ENCODE measurements around the gene MARF1. TPM values are rescaled to one million over a fixed set of nuclear protein-coding genes. Genes with fewer than 3 reads are reported as not detected.
"Not testable (repeated sequence)": the region's sequence is repeated elsewhere in the genome, so short reads cannot be mapped to it uniquely, and the experiment has no call there.

MARF1 gene
- total and polyA plus RNA-seq, 5 experiments from 2014 or later, result 10.9 to 256 (median 18.2) TPM

- POLR2A ChIA-PET, result interaction anchor here (0.6 to 3.1 kb wide), 7 partner anchors 9 to 42 kb away, joined by 3 to 15 read pairs (median 3); partner anchors contain the start of gene MARF1
- Mint-ChIP-seq H3K9me3 (no peaks in the 10 kb centered on the region), H3K36me3 (peaks cover 5 to 35% (median 8%) of the 10 kb centered on the region in 3 donors), H3K27me3 (peaks cover 0 to 2% (median 0%) of the 10 kb centered on the region in 5 donors), H3K4me3 (peak overlapping the region; percentile 65 to 100 (median 98)), H3K4me1 (peaks cover 16 to 64% (median 53%) of the 10 kb centered on the region in 4 donors), H3K27ac (peak overlapping the region; percentile 55 to 98 (median 76))
- ATAC-seq (no peak), DNase-seq (no peak)
These were observed 9.5 kb upstream of the MARF1 start for GRCh38 chr16:15652293-15653001.

DNA sequence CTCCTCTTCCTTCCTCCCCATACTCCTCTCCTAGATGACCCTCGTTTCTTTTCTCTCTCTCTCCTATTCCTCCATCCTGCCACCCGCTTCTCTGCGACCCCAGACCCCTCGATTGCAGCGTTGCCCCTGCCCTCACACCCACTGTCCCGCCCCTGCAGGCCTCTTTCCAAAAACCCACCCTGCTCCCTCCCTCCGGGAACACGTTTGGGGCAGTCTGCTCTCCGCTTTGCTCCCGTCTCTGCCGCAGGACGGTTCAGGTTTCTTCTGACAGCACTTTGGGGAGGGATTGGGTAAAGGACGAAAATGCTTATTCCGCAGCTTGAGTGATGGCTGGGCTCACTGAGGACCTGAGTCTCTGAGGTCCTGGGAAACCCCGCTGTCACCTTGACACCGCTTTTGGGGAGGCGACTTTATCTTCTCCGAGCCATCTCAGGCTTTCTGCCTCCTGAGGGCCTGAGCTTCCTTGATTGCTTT is 7.8 kb upstream of the MARF1 start:
- DNase-seq (peak in 8 of 10 donors; percentile 18 to 48 (median 30)), ATAC-seq (peak; percentile 36 to 56)
- Mint-ChIP-seq H3K4me3 (peak overlapping the region; percentile 98 to 100 (median 99)), H3K27ac (peak overlapping the region; percentile 97 to 100 (median 98)), H3K4me1 (peaks cover 10 to 51% (median 39%) of the 10 kb centered on the region in 4 donors), H3K9me3 (no peaks in the 10 kb centered on the region), H3K36me3 (peaks cover 5 to 22% (median 8%) of the 10 kb centered on the region in 3 donors), H3K27me3 (peaks cover 0 to 2% (median 0%) of the 10 kb centered on the region in 5 donors)
- POLR2A ChIA-PET, result interaction anchor here (0.6 to 2.7 kb wide), 6 partner anchors 9 to 31 kb away, joined by 3 to 18 read pairs (median 8); partner anchors contain the start of gene MARF1

DNA sequence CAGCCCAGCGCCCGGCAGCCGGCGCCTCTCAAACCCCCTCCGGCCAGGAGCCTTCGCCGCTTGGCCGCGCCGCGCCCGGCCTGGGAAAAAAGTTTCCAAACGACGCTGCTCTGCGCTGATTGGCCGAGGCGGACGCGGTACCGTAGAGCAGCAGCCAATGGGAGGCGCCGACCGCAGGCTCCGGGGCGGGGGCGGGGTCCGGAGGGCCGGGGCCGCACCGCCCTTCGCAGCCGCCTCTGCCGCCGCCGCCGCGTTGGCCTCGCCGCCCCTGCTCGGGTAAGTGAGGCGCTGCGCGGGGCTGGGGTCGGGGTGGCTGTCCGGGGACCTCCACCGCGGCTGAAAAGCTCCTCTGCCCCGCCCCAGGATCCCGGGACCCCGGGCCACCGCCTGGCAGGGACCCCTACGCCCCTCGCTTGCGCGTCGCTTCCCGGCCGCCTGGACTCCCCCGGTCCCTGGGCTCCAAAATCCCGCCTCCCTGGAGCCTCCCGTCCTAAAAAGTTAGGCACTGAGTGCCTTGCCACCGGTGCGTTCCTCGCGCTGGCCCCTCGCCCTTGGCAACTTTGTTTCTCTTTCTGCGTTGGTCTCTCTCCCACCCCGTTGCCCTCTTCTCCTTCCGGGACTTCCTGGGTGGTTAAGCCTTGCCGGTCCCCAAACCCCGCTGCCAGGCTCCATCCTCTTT is 7.2 kb upstream of the MARF1 start, which contains the start of gene NDE1:
TSS of gene NDE1 (plus strand) at position 227 of the 679 bp plus-strand sequence. CDS start 14,534 bp downstream, outside the sequence.
- ATAC-seq (peak; percentile 96), DNase-seq (peak; percentile 64 to 91 (median 79))
- POLR2A ChIA-PET, result interaction anchor here (1.0 to 2.7 kb wide), 5 partner anchors 8 to 32 kb away, joined by 3 to 18 read pairs (median 12); partner anchors contain the start of gene MARF1
- peaks cover 0 to 2% (median 0%) of the 10 kb centered on the region in 5 donors for H3K27me3 Mint-ChIP-seq
- peak within 1 kb of the TSS; percentile 97 to 100 (median 98) for H3K27ac Mint-ChIP-seq
- peaks cover 10 to 50% (median 39%) of the 10 kb centered on the region in 4 donors for H3K4me1 Mint-ChIP-seq
- peak within 1 kb of the TSS; percentile 98 to 100 (median 99) for H3K4me3 Mint-ChIP-seq
- H3K36me3 Mint-ChIP-seq, result peaks cover 5 to 19% (median 8%) of the 10 kb centered on the region in 3 donors
- H3K9me3 Mint-ChIP-seq, result no peaks in the 10 kb centered on the region

- DNase-seq (no peak), ATAC-seq (no peak)
- Mint-ChIP-seq H3K4me3 (peak overlapping the region; percentile 78 to 100 (median 92)), H3K36me3 (peaks cover 5 to 18% (median 8%) of the 10 kb centered on the region in 3 donors), H3K9me3 (no peaks in the 10 kb centered on the region), H3K4me1 (peaks cover 10 to 45% (median 39%) of the 10 kb centered on the region in 4 donors), H3K27me3 (peaks cover 0 to 2% (median 0%) of the 10 kb centered on the region in 5 donors), H3K27ac (peak overlapping the region in 9 of 10 donors; percentile 77 to 97 (median 94))
- POLR2A ChIA-PET, result interaction anchor here (1.8 to 2.7 kb wide), 3 partner anchors 8 to 23 kb away, joined by 12 to 18 read pairs (median 16); partner anchors contain the start of gene MARF1
These were observed 6.7 kb upstream of the MARF1 start for GRCh38 chr16:15649727-15650018.

DNA sequence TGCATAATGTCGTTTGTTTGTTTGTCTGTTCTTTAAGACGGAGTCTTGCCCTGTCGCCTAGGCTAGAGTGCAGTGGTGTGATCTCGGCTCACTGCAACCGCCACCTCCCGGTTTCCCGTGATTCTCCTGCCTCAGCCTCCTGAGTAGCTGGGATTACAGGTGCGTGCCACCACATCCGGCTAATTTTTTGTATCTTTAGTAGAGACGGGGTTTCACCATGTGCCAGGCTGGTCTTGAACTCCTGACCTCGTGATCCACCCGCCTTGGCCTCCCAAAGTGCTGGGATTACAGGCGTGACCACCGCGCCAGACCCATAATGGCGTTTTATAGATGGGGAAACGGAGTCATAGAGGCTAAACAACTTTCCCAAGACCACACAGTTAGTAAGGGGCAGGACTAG is 6.4 kb upstream of the MARF1 start:
- ATAC-seq, DNase-seq, H3K27me3 Mint-ChIP-seq, H3K9me3 Mint-ChIP-seq: not testable (repeated sequence)
- Mint-ChIP-seq H3K36me3 (peaks cover 5 to 17% (median 8%) of the 10 kb centered on the region in 3 donors), H3K4me3 (peak overlapping the region; percentile 78 to 100 (median 92)), H3K4me1 (peaks cover 10 to 44% (median 39%) of the 10 kb centered on the region in 4 donors), H3K27ac (peak overlapping the region in 9 of 10 donors; percentile 77 to 97 (median 94))
- POLR2A ChIA-PET, result interaction anchor here (2.7 kb wide), 1 partner anchor 23 kb away, joined by 12 read pairs; no protein-coding TSS in a partner anchor

- H3K9me3 Mint-ChIP-seq, result no peaks in the 10 kb centered on the region
- ATAC-seq, result no peak
- H3K27me3 Mint-ChIP-seq, result peaks cover 0 to 2% (median 0%) of the 10 kb centered on the region in 5 donors
- H3K4me3 Mint-ChIP-seq, result peak overlapping the region in 1 of 10 donors; percentile 24
- H3K27ac Mint-ChIP-seq, result no peak overlapping the region
- no peak for DNase-seq
- POLR2A ChIA-PET, result no interaction called here
- peaks cover 10 to 42% (median 34%) of the 10 kb centered on the region in 4 donors for H3K4me1 Mint-ChIP-seq
- H3K36me3 Mint-ChIP-seq, result peaks cover 2 to 8% (median 7%) of the 10 kb centered on the region in 3 donors
These were observed 5.3 kb upstream of the MARF1 start for GRCh38 chr16:15648135-15648730.

DNA sequence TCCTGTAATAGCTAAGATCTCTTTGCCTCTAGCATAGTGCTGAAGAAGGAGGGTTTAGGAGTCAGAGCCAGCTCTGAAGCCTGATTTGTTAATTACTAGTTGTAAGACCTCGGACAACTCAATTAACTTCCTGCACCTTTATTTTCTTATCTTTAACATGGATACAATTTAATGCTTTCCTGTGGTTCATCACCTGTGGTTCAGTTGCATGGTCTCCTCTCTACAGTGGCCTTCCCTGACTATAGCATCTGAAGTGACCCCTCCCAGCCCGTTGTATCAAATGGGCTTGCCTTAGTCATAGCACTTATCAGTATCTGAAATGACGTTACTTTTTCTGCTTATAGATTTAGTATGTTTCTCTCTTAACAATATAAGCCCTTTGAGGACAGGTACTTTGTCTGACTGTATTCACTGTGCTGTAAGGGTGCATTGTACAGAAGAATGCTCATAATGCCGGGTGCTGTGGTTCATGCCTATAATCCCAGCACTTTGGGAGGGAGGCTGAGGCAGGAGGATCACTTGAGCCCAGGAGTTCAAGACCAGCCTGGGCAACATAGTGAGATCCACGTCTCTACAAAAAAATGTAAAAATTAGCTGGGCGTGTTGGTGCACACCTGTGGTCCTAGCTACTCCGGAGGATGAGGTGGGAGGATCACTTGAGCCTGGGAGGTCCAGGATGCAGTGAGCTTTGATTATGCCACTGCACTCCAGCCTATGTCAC is 4.5 kb upstream of the MARF1 start:
- Mint-ChIP-seq H3K27ac (peak overlapping the region in 1 of 10 donors; percentile 15), H3K36me3 (peaks cover 0 to 8% (median 0%) of the 10 kb centered on the region in 3 donors), H3K9me3 (no peaks in the 10 kb centered on the region), H3K4me1 (peaks cover 6 to 34% (median 28%) of the 10 kb centered on the region in 4 donors), H3K4me3 (peak overlapping the region in 3 of 10 donors; percentile 14 to 68 (median 15)), H3K27me3 (peaks cover 0 to 2% (median 0%) of the 10 kb centered on the region in 5 donors)
- POLR2A ChIA-PET, result interaction anchor here (1.2 to 5.9 kb wide), 3 partner anchors 11 to 24 kb away, joined by 4 to 59 read pairs (median 5); no protein-coding TSS in a partner anchor
- DNase-seq (no peak), ATAC-seq (no peak)

- POLR2A ChIA-PET, result interaction anchor here (1.2 to 5.9 kb wide), 3 partner anchors 12 to 25 kb away, joined by 4 to 59 read pairs (median 5); no protein-coding TSS in a partner anchor
- H3K27me3 Mint-ChIP-seq, H3K36me3 Mint-ChIP-seq, H3K4me3 Mint-ChIP-seq, ATAC-seq, DNase-seq, H3K9me3 Mint-ChIP-seq: not testable (repeated sequence)
- Mint-ChIP-seq H3K27ac (peak overlapping the region in 2 of 10 donors; percentile 15 to 48), H3K4me1 (peaks cover 11 to 34% (median 28%) of the 10 kb centered on the region in 4 donors)
These were observed 3.8 kb upstream of the MARF1 start for GRCh38 chr16:15646557-15647293.

DNA sequence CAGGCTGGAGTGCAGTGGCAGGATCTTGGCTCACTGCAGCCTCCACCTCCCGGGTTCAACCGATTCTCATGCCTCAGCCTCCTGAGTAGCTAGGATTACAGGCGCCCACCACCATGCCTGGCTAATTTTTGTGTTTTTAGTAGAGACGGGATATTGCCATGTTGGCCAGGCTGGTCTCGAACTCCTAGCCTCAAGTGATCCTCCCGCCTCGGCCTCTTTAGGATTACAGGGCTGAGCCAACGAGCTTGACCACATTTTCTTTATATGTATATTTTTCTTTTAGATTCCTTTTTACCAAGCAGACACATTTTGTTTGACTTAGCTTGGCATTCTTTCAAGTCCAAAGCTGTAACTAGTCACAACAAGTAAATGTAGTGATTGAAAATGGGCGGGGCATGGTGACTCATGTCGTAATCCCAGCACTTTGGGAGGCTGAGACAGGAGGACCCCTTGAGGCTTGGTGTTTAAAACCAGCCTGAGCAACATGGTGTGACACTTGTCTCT is 2.1 kb upstream of the MARF1 start:
- not testable (repeated sequence) for ATAC-seq, H3K9me3 Mint-ChIP-seq, H3K36me3 Mint-ChIP-seq, DNase-seq, H3K27me3 Mint-ChIP-seq
- peaks cover 13 to 40% (median 32%) of the 10 kb centered on the region in 4 donors for H3K4me1 Mint-ChIP-seq
- H3K27ac Mint-ChIP-seq, result peak overlapping the region in 4 of 10 donors; percentile 31 to 74 (median 59)
- H3K4me3 Mint-ChIP-seq, result peak overlapping the region in 1 of 10 donors; percentile 22
- POLR2A ChIA-PET, result interaction anchor here (3.3 to 5.9 kb wide), 3 partner anchors 11 to 27 kb away, joined by 41 to 59 read pairs (median 56); no protein-coding TSS in a partner anchor

DNA sequence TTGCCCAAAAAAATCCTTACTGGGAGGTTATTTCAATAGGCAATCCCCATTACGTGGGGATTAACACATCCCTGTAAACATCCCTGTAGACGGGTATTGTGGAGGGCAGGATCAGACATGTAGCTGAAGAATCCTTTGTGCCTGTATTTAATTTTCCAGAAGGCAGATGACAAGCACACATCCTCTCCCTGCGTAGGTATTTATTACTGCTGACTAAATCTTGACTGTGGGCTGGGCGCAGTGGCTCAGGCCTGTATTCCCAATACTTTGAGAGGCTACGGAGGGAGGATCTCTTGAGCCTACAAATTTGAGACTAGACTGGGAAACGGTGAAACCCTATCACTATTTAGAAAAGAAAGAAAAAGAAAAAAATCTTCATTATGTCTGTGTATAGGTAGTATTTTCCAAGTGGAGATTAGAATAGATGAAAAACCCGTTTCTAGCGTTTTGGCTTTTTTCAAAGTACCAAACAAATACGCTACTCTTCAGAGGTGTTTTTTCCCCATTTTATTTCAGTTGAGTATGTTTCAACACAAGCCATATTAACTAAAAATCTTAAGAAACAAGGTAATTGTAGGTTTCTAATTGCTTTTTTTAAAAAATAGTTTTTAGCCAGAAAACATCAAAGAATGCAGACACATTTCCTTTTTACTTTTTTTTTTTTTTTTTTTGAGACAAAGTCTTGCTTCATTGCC is 1.5 kb upstream of the MARF1 start:
- Mint-ChIP-seq H3K27ac (peak overlapping the region; percentile 95 to 99 (median 98)), H3K27me3 (no peaks in the 10 kb centered on the region), H3K36me3 (peaks cover 0 to 7% (median 0%) of the 10 kb centered on the region in 3 donors), H3K4me1 (peaks cover 16 to 44% (median 34%) of the 10 kb centered on the region in 4 donors), H3K4me3 (peak overlapping the region; percentile 90 to 98 (median 93)), H3K9me3 (no peaks in the 10 kb centered on the region)
- no peak for DNase-seq
- ATAC-seq, result no peak
- POLR2A ChIA-PET, result interaction anchor here (1.1 to 5.9 kb wide), 5 partner anchors 9 to 27 kb away, joined by 4 to 59 read pairs (median 41); no protein-coding TSS in a partner anchor

Measured in naive thymus-derived CD8-positive, alpha-beta T cell (primary cell).